Fibroblast of peridontal ligament (primary cell): Measurements from ENCODE around the gene ZCCHC7.
"Not testable (repeated sequence)": the region's sequence is repeated elsewhere in the genome, so short reads cannot be mapped to it uniquely, and the experiment has no call there.

Experiments used
- DNase-seq: peaks from one replicate; pipeline ENCODE4 v3.0.0-alpha.2; 2010; ENCODE audit errors: extremely low read depth

Gene ZCCHC7

GRCh38 chr9:37120843-37121335, 515 bp downstream of the ZCCHC7 start:
- DNase-seq, result peak; percentile 36

GRCh38 chr9:37121881-37122280, 1.5 kb downstream of the ZCCHC7 start:
- DNase-seq, result peak; percentile 32

- no peak for DNase-seq
Observed at GRCh38 chr9:37126214-37126788, 5.9 kb downstream of the ZCCHC7 start.

- no peak for DNase-seq
Observed at GRCh38 chr9:37127018-37127417, 6.6 kb downstream of the ZCCHC7 start.

- no peak for DNase-seq
Observed at GRCh38 chr9:37128051-37128450, 7.7 kb downstream of the ZCCHC7 start.

- DNase-seq, result no peak
Observed at GRCh38 chr9:37134166-37134565, 13.8 kb downstream of the ZCCHC7 start.

- DNase-seq, result no peak
Observed at GRCh38 chr9:37141015-37141414, 20.6 kb downstream of the ZCCHC7 start.

GRCh38 chr9:37144762-37145161, 24.4 kb downstream of the ZCCHC7 start:
- DNase-seq, result no peak

GRCh38 chr9:37146410-37146809, 26.0 kb downstream of the ZCCHC7 start:
- DNase-seq, result peak; percentile 14

- no peak for DNase-seq
Observed at GRCh38 chr9:37148181-37148580, 27.8 kb downstream of the ZCCHC7 start.

- DNase-seq, result no peak
Observed at GRCh38 chr9:37149666-37150308, 29.4 kb downstream of the ZCCHC7 start.

- DNase-seq, result no peak
Observed at GRCh38 chr9:37150415-37150814, 30.0 kb downstream of the ZCCHC7 start.

- no peak for DNase-seq
Observed at GRCh38 chr9:37151812-37152211, 31.4 kb downstream of the ZCCHC7 start.

GRCh38 chr9:37152365-37152764, 32.0 kb downstream of the ZCCHC7 start:
- DNase-seq, result no peak

- no peak for DNase-seq
Observed at GRCh38 chr9:37155601-37156000, 35.2 kb downstream of the ZCCHC7 start.

- no peak for DNase-seq
Observed at GRCh38 chr9:37156205-37156604, 35.8 kb downstream of the ZCCHC7 start.

GRCh38 chr9:37156781-37157356, 36.5 kb downstream of the ZCCHC7 start:
- DNase-seq, result no peak

GRCh38 chr9:37157726-37158377, 37.5 kb downstream of the ZCCHC7 start:
- no peak for DNase-seq

GRCh38 chr9:37163299-37163698, 42.9 kb downstream of the ZCCHC7 start:
- no peak for DNase-seq

- DNase-seq, result not testable (repeated sequence)
Observed at GRCh38 chr9:37164335-37164734, 44.0 kb downstream of the ZCCHC7 start.

- no peak for DNase-seq
Observed at GRCh38 chr9:37165644-37166043, 45.3 kb downstream of the ZCCHC7 start.

- no peak for DNase-seq
Observed at GRCh38 chr9:37167456-37168047, 47.2 kb downstream of the ZCCHC7 start.
